HepG2 (cell line): ENCODE measurements around the gene NFKB2. TPM values are rescaled to one million over a fixed set of nuclear protein-coding genes. Genes with fewer than 3 reads are reported as not detected.

Experiments used
- ARNTL ChIP-seq: sonication (generic); formaldehyde crosslinking; IDR thresholded peaks from 2 replicates; pipeline ENCODE4 v1.4.0; 2020; ENCODE audit warnings: mild to moderate bottlenecking, missing genetic modification reagents
- BRD4 ChIP-seq: sonication (generic); formaldehyde crosslinking; IDR thresholded peaks from 2 replicates; pipeline ENCODE4 v1.4.0; 2020; ENCODE audit warnings: missing genetic modification reagents
- EP300 ChIP-seq, 3 experiments: sonication (generic) in 1 of 3; formaldehyde crosslinking in 1 of 3; IDR thresholded peaks; 2 replicates each; pipeline versions ENCODE4 v1.5.1 to v1.6.1; 2011 to 2020; ENCODE audit warnings: low read depth in 2 of 3, low read length in 2 of 3, borderline replicate concordance in 1 of 3, improper control_type of control experiment in 1 of 3, mild to moderate bottlenecking in 1 of 3, missing genetic modification reagents in 1 of 3, moderate library complexity in 1 of 3
- FOXO1 ChIP-seq: sonication (generic); formaldehyde crosslinking; IDR thresholded peaks from 2 replicates; pipeline ENCODE4 v1.4.0; 2020; ENCODE audit warnings: missing genetic modification reagents
- GATAD1 ChIP-seq: IDR thresholded peaks from 2 replicates; pipeline ENCODE4 v1.6.1; 2016; ENCODE audit warnings: missing genetic modification reagents, missing compliant biosample characterization
- GLI4 ChIP-seq: sonication (generic); formaldehyde crosslinking; IDR thresholded peaks from 2 replicates; pipeline ENCODE4 v1.5.1; 2020; ENCODE audit warnings: missing genetic modification reagents, mild to moderate bottlenecking, moderate library complexity, borderline replicate concordance
- GPN1 ChIP-seq: sonication (generic); formaldehyde crosslinking; IDR thresholded peaks from 2 replicates; pipeline ENCODE4 v1.5.1; 2020; ENCODE audit warnings: missing genetic modification reagents, borderline replicate concordance
- HMG20A ChIP-seq: IDR thresholded peaks from 2 replicates; pipeline ENCODE4 v1.6.1; 2016; ENCODE audit warnings: borderline replicate concordance
- HOXA7 ChIP-seq: sonication (generic); formaldehyde crosslinking; IDR thresholded peaks from 2 replicates; pipeline ENCODE4 v1.8.1; 2022; ENCODE audit warnings: mild to moderate bottlenecking, missing genetic modification reagents, moderate library complexity
- KDM5B ChIP-seq: sonication (generic); formaldehyde crosslinking; IDR thresholded peaks from 2 replicates; pipeline ENCODE4 v1.4.0; 2020; ENCODE audit warnings: missing genetic modification reagents, mild to moderate bottlenecking, borderline replicate concordance
- MXI1 ChIP-seq: IDR thresholded peaks from 3 replicates; pipeline ENCODE4 v1.6.1; 2012; ENCODE audit warnings: low read depth, low read length, inconsistent platforms, borderline replicate concordance
- NFE2L1 ChIP-seq: sonication (generic); formaldehyde crosslinking; IDR thresholded peaks from 2 replicates; pipeline ENCODE4 v1.4.0; 2020; ENCODE audit warnings: missing genetic modification reagents, mild to moderate bottlenecking, borderline replicate concordance
- SALL2 ChIP-seq: sonication (generic); formaldehyde crosslinking; IDR thresholded peaks from 2 replicates; pipeline ENCODE4 v1.8.1; 2023; ENCODE audit warnings: mild to moderate bottlenecking, missing genetic modification reagents, inconsistent platforms
- SRSF4 ChIP-seq: fragments of 200-400 bp; formaldehyde crosslinking; IDR thresholded peaks from one replicate; pipeline ENCODE4 v1.6.1; 2018; ENCODE audit warnings: mild to moderate bottlenecking, low read depth, low read length, moderate library complexity; ENCODE audit not compliant: poor library complexity, severe bottlenecking
- TARDBP ChIP-seq: sonication (generic); formaldehyde crosslinking; IDR thresholded peaks from 2 replicates; pipeline ENCODE4 v1.8.0; 2022; ENCODE audit warnings: mild to moderate bottlenecking, missing genetic modification reagents
- TOPORS ChIP-seq: sonication (generic); formaldehyde crosslinking; IDR thresholded peaks from 2 replicates; pipeline ENCODE4 v1.8.0; 2023; ENCODE audit warnings: mild to moderate bottlenecking, missing genetic modification reagents
- ZBTB7B ChIP-seq: sonication (generic); formaldehyde crosslinking; IDR thresholded peaks from 2 replicates; pipeline ENCODE4 v1.4.0; 2020; ENCODE audit warnings: missing genetic modification reagents
- ZFP37 ChIP-seq: sonication (generic); formaldehyde crosslinking; IDR thresholded peaks from 2 replicates; pipeline ENCODE4 v1.4.0; 2020; ENCODE audit warnings: missing genetic modification reagents, borderline replicate concordance
- ZNF230 ChIP-seq: sonication (generic); formaldehyde crosslinking; IDR thresholded peaks from 2 replicates; pipeline ENCODE4 v1.4.0; 2020; ENCODE audit warnings: mild to moderate bottlenecking, missing genetic modification reagents
- ZNF263 ChIP-seq: sonication (generic); formaldehyde crosslinking; IDR thresholded peaks from 2 replicates; pipeline ENCODE4 v1.4.0; 2020; ENCODE audit warnings: missing genetic modification reagents
- ZNF382 ChIP-seq: sonication (generic); formaldehyde crosslinking; IDR thresholded peaks from 2 replicates; pipeline ENCODE4 v1.5.0; 2020; ENCODE audit warnings: missing genetic modification reagents, mild to moderate bottlenecking, borderline replicate concordance
- ZNF431 ChIP-seq: sonication (generic); formaldehyde crosslinking; IDR thresholded peaks from 2 replicates; pipeline ENCODE4 v1.9.0; 2022; ENCODE audit warnings: missing genetic modification reagents, low read depth, mild to moderate bottlenecking, borderline replicate concordance
- ZNF768 ChIP-seq: sonication (generic); formaldehyde crosslinking; IDR thresholded peaks from 2 replicates; pipeline ENCODE4 v1.4.0; 2020; ENCODE audit warnings: missing genetic modification reagents
- ZSCAN12 ChIP-seq: sonication (generic); formaldehyde crosslinking; IDR thresholded peaks from 2 replicates; pipeline ENCODE4 v1.9.0; 2021; ENCODE audit warnings: mild to moderate bottlenecking, missing genetic modification reagents
- polyA plus RNA-seq, 8 experiments: library from polyadenylated mRNA; depleted of rRNA in 3 of 8; stranded (reverse) in 7 of 8; unstranded in 1 of 8; fragments of >200 nt; fragmentation: Illumina TruSeq in 4 of 8; extraction: Trizol in 4 of 8; gene quantifications; 2 replicates each; pipeline versions ENCODE4 v1.2.1 to v1.2.3, GENCODE V29; 2011 to 2016; ENCODE audit warnings: low read depth in 4 of 8, missing spikeins in 1 of 8, mixed read lengths in 1 of 8; ENCODE audit not compliant: insufficient read depth in 1 of 8
- total RNA-seq, 5 experiments: library from RNA; depleted of rRNA; stranded (reverse); fragments of >200 nt; fragmentation: Illumina TruSeq; extraction: Trizol; gene quantifications; 2 replicates each; pipeline ENCODE4 v1.2.3, GENCODE V29; 2016; ENCODE audit warnings: low read depth in 1 of 5
- TF ChIP-seq, protein P1 (sequence below): sonication (generic); formaldehyde crosslinking; IDR thresholded peaks from 2 replicates; pipeline ENCODE4 v1.9.0; 2021; ENCODE audit warnings: missing genetic modification reagents, borderline replicate concordance
- TF ChIP-seq, protein P2 (sequence below): sonication (generic); formaldehyde crosslinking; IDR thresholded peaks from 2 replicates; pipeline ENCODE4 v1.8.0; 2022; ENCODE audit warnings: low read depth, missing genetic modification reagents

The NFKB2 gene
- total and polyA plus RNA-seq, 2 of the 13 experiments (the other 11 are each of a cell fraction or from before 2014, with no cell fraction given) = 7.7 to 12.5 TPM

DNA sequence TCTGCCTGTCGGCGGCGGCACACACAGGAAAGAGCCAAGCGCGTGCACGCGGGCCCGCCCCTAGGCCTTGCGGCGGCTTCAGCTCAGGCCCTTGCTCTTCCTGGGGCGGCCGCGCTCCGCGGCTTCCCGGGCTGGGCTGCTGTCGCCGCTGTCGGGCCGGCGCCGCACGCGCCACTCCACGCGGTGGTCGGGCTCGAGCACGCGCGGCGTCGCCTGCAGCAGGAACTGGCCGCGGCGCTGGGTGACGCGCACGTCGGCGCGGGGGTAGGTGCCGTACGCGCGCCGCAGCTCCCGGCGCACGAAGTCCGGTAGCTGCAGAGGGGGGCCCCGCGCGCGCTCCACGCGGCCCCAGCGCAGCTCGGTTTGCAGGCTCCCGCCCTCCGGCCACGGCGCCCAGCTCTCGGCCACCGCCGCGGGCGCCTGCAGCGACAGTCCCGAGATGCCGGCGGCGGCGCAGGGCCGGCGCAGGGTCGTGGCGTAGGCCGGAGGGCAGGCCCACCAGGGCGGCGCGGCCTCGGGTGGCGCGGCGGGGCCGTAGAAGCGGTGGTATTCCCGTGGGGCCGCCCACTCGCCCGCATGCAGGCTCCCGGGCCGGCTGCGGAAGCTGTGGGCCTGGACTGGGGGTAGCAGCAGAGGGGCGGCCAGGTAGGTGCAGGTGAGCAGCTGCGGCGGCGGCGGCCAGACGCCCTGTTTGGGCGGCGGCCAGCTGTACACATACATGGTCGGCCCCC, 55.0 kb downstream of the NFKB2 start (continued):
- peak; percentile 87; the same call in 1 of the 3 replicates for TF ChIP-seq MXI1
- TF ChIP-seq, protein P1, sequence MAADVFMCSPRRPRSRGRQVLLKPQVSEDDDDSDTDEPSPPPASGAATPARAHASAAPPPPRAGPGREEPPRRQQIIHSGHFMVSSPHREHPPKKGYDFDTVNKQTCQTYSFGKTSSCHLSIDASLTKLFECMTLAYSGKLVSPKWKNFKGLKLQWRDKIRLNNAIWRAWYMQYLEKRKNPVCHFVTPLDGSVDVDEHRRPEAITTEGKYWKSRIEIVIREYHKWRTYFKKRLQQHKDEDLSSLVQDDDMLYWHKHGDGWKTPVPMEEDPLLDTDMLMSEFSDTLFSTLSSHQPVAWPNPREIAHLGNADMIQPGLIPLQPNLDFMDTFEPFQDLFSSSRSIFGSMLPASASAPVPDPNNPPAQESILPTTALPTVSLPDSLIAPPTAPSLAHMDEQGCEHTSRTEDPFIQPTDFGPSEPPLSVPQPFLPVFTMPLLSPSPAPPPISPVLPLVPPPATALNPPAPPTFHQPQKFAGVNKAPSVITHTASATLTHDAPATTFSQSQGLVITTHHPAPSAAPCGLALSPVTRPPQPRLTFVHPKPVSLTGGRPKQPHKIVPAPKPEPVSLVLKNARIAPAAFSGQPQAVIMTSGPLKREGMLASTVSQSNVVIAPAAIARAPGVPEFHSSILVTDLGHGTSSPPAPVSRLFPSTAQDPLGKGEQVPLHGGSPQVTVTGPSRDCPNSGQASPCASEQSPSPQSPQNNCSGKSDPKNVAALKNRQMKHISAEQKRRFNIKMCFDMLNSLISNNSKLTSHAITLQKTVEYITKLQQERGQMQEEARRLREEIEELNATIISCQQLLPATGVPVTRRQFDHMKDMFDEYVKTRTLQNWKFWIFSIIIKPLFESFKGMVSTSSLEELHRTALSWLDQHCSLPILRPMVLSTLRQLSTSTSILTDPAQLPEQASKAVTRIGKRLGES (CRISPR knock-in tag) = no peak
- no peak for TF ChIP-seq SRSF4
- 0 out of 2 replicates have a peak, but pooled peaks have one; percentile 46 for TF ChIP-seq FOXO1
- no peak for TF ChIP-seq ZSCAN12
- TF ChIP-seq GPN1 (CRISPR knock-in tag) = no peak
- TF ChIP-seq TARDBP (CRISPR knock-in tag) = peak; percentile 39; the same call in 1 of the 2 replicates
- TF ChIP-seq GATAD1 = 0 out of 2 replicates have a peak, but pooled peaks have one; percentile 6
- TF ChIP-seq ZNF768 (CRISPR knock-in tag) = peak; percentile 34; the same call in 1 of the 2 replicates
- TF ChIP-seq NFE2L1 (CRISPR knock-in tag) = no peak
- TF ChIP-seq ZNF263 (CRISPR knock-in tag) = 0 out of 2 replicates have a peak, but pooled peaks have one; percentile 19
- peak; percentile 91 for TF ChIP-seq ARNTL (CRISPR knock-in tag)
- TF ChIP-seq HOXA7 (CRISPR knock-in tag) = no peak
- no peak for TF ChIP-seq ZFP37 (CRISPR knock-in tag)
- peak; percentile 94 for TF ChIP-seq TOPORS (CRISPR knock-in tag)
- TF ChIP-seq HMG20A (CRISPR knock-in tag) = no peak
- TF ChIP-seq ZBTB7B (CRISPR knock-in tag) = peak; percentile 41; the same call in 1 of the 2 replicates
- TF ChIP-seq SALL2 (CRISPR knock-in tag) = 0 out of 2 replicates have a peak, but pooled peaks have one; percentile 23
- TF ChIP-seq KDM5B = no peak
- TF ChIP-seq ZNF382 (CRISPR knock-in tag) = no peak
- no peak for TF ChIP-seq GLI4 (CRISPR knock-in tag)
- peak; percentile 41; the same call in 1 of the 2 replicates for TF ChIP-seq BRD4
- TF ChIP-seq ZNF431 = no peak; the same call in 1 of the 2 replicates
- TF ChIP-seq, protein P2, sequence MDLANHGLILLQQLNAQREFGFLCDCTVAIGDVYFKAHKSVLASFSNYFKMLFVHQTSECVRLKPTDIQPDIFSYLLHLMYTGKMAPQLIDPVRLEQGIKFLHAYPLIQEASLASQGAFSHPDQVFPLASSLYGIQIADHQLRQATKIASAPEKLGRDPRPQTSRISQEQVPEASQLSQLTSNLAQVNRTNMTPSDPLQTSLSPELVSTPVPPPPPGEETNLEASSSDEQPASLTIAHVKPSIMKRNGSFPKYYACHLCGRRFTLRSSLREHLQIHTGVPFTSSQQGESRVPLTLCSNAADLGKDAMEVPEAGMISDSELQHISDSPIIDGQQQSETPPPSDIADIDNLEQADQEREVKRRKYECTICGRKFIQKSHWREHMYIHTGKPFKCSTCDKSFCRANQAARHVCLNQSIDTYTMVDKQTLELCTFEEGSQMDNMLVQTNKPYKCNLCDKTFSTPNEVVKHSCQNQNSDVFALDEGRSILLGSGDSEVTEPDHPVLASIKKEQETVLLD = peak; percentile 83
- no peak for TF ChIP-seq ZNF230
- no peak for TF ChIP-seq EP300 (IDR thresholded peaks at IDR 0.05; ENCODE audit: low read depth in 2 of 2, low read length in 2 of 2)
- no peak for TF ChIP-seq EP300 (CRISPR knock-in tag; IDR thresholded peaks at IDR 0.05; ENCODE audit: borderline replicate concordance)
